A549 (cell line): ENCODE data around the gene WNT7A. TPM values are rescaled to one million over a fixed set of nuclear protein-coding genes. Genes with fewer than 3 reads are reported as not detected.

Experiments
- ATAC-seq, 2 experiments: fragments of 200-7000 bp in 1 of 2; fragments of >200 bp in 1 of 2; cut with Nextera tagmentation in 1 of 2; cut with Tn5 transposase in 1 of 2; 3 replicates each; pipeline versions ENCODE4 v1.8.0 to v1.9.1; 2018 to 2020; ENCODE audit warnings: mild to moderate bottlenecking in 1 of 2, moderate library complexity in 1 of 2
- CTCF ChIA-PET: fragments of 300-600 bp; sonication (Branson Sonifier 250); formaldehyde crosslinking; extraction: SDS; loops from one replicate; lab custom pipeline; 2021; ENCODE audit warnings: antibody characterized with exemption, inconsistent platforms; lab: Yijun Ruan, JAX
- POLR2A ChIA-PET: fragments of 350-600 bp; formaldehyde crosslinking; extraction: SDS; loops from one replicate; lab custom pipeline; 2021; ENCODE audit warnings: antibody characterized with exemption, inconsistent platforms; lab: Yijun Ruan, JAX
- DNase-seq, 2 experiments: peaks; one replicate each; pipeline versions ENCODE4 v3.0.0 to v3.0.0-alpha.2; 2011 to 2016; ENCODE audit warnings: low read depth in 1 of 2, low spot score in 1 of 2
- FAIRE-seq: peaks from 2 replicates; lab custom pipeline; 2011; peaks lifted over from hg19 to GRCh38; lab: Jason Lieb, UNC
- H3K27ac ChIP-seq, 2 experiments: fragments of >200 bp; sonication (Bioruptor Twin); formaldehyde crosslinking; 3 replicates each; pipeline ENCODE4 v1.5.1; 2016 to 2017
- H3K4me1 ChIP-seq: fragments of >200 bp; sonication (Bioruptor Twin); formaldehyde crosslinking; 3 replicates; pipeline ENCODE4 v1.6.1; 2016
- H3K4me2 ChIP-seq: fragments of >200 bp; sonication (Bioruptor Twin); formaldehyde crosslinking; 3 replicates; pipeline ENCODE4 v1.6.1; 2016
- H3K4me3 ChIP-seq: fragments of >200 bp; sonication (Bioruptor Twin); formaldehyde crosslinking; 3 replicates; pipeline ENCODE4 v1.5.1; 2016
- H3K9me3 ChIP-seq: fragments of >200 bp; sonication (Bioruptor Twin); formaldehyde crosslinking; 3 replicates; pipeline ENCODE4 v1.6.1; 2016
- BCL3 ChIP-seq: fragments of >200 bp; sonication (Bioruptor Twin); formaldehyde crosslinking; IDR thresholded peaks from 3 replicates; pipeline ENCODE4 v1.6.1; 2016
- BHLHE40 ChIP-seq: IDR thresholded peaks from 2 replicates; pipeline ENCODE4 v1.6.1; 2012; ENCODE audit warnings: low read depth, low read length, inconsistent platforms
- CBX8 ChIP-seq: fragments of 200-600 bp; sonication (generic); IDR thresholded peaks from 2 replicates; pipeline ENCODE4 v1.6.1; 2016
- CHD4 ChIP-seq: fragments of 200-600 bp; sonication (generic); IDR thresholded peaks from 2 replicates; pipeline ENCODE4 v1.6.1; 2016; ENCODE audit warnings: antibody characterized with exemption, mild to moderate bottlenecking, borderline replicate concordance
- EHMT2 ChIP-seq: fragments of 200-600 bp; sonication (generic); IDR thresholded peaks from 2 replicates; pipeline ENCODE4 v1.6.1; 2016; ENCODE audit warnings: antibody characterized with exemption, low read depth, mild to moderate bottlenecking, moderate library complexity
- ESRRA ChIP-seq: fragments of 150-350 bp; IDR thresholded peaks from 2 replicates; pipeline ENCODE4 v1.6.1; 2014; ENCODE audit warnings: mild to moderate bottlenecking, low read length, borderline replicate concordance
- FOSL2 ChIP-seq, 2 experiments: fragments of 450-650 bp in 1 of 2; fragments of >200 bp in 1 of 2; sonication (Bioruptor Twin) in 1 of 2; formaldehyde crosslinking; IDR thresholded peaks; 2 replicates each; pipeline versions ENCODE4 v1.5.0 to v1.6.1; 2016 to 2020; ENCODE audit warnings: mild to moderate bottlenecking in 1 of 2, moderate library complexity in 1 of 2
- FOXS1 ChIP-seq: fragments of 250-450 bp; sonication (Bioruptor Pico); IDR thresholded peaks from 2 replicates; pipeline ENCODE4 v1.5.0; 2020; ENCODE audit warnings: mild to moderate bottlenecking, moderate library complexity
- GATA3 ChIP-seq: IDR thresholded peaks from 2 replicates; pipeline ENCODE4 v1.6.1; 2012; ENCODE audit warnings: borderline replicate concordance
- HDAC2 ChIP-seq: fragments of 200-600 bp; sonication (generic); IDR thresholded peaks from 2 replicates; pipeline ENCODE4 v1.6.1; 2016
- HOXB13 ChIP-seq: fragments of 250-450 bp; sonication (Bioruptor Pico); IDR thresholded peaks from 2 replicates; pipeline ENCODE4 v1.5.0; 2020; ENCODE audit warnings: low read depth, mild to moderate bottlenecking, moderate library complexity
- JUN ChIP-seq, 2 experiments: fragments of >200 bp; sonication (Bioruptor Twin); formaldehyde crosslinking; IDR thresholded peaks; 2 replicates in 1 of 2; 3 replicates in 1 of 2; pipeline ENCODE4 v1.6.1; 2016 to 2017
- JUNB ChIP-seq: fragments of >200 bp; sonication (Bioruptor Twin); formaldehyde crosslinking; IDR thresholded peaks from 2 replicates; pipeline ENCODE4 v1.6.1; 2016
- KDM1A ChIP-seq: fragments of 200-600 bp; sonication (generic); IDR thresholded peaks from 2 replicates; pipeline ENCODE4 v1.6.1; 2016; ENCODE audit warnings: low read depth, mild to moderate bottlenecking
- KDM5A ChIP-seq: fragments of 200-600 bp; sonication (generic); IDR thresholded peaks from 2 replicates; pipeline ENCODE4 v1.6.1; 2016; ENCODE audit warnings: antibody characterized with exemption, mild to moderate bottlenecking
- MAFK ChIP-seq: fragments of 450-650 bp; IDR thresholded peaks from 2 replicates; pipeline ENCODE4 v1.6.1; 2014; ENCODE audit not compliant: partially characterized antibody
- MAX ChIP-seq: IDR thresholded peaks from 2 replicates; pipeline ENCODE4 v1.6.1; 2012
- MYC ChIP-seq: IDR thresholded peaks from 2 replicates; pipeline ENCODE4 v1.6.1; 2012; ENCODE audit warnings: mild to moderate bottlenecking, inconsistent platforms, low read length, improper control_type of control experiment, borderline replicate concordance
- NPAS2 ChIP-seq: fragments of 250-450 bp; sonication (Bioruptor Pico); IDR thresholded peaks from 2 replicates; pipeline ENCODE4 v1.8.0; 2022; ENCODE audit warnings: mild to moderate bottlenecking, moderate library complexity, borderline replicate concordance
- NR3C1 ChIP-seq: fragments of >200 bp; sonication (Bioruptor Twin); formaldehyde crosslinking; IDR thresholded peaks from 3 replicates; pipeline ENCODE4 v1.6.1; 2017
- POLR2A ChIP-seq: IDR thresholded peaks from 2 replicates; pipeline ENCODE4 v1.6.1; 2012; ENCODE audit warnings: mild to moderate bottlenecking, low read length
- RARB ChIP-seq: fragments of 250-450 bp; sonication (Bioruptor Pico); IDR thresholded peaks from 2 replicates; pipeline ENCODE4 v1.8.0; 2021; ENCODE audit warnings: mild to moderate bottlenecking, moderate library complexity
- RCOR1 ChIP-seq: fragments of 150-350 bp; IDR thresholded peaks from 2 replicates; pipeline ENCODE4 v1.6.1; 2014; ENCODE audit warnings: antibody characterized with exemption, low read length, low read depth
- RNF2 ChIP-seq: fragments of 200-600 bp; sonication (generic); IDR thresholded peaks from 2 replicates; pipeline ENCODE4 v1.6.1; 2016; ENCODE audit warnings: low read depth, mild to moderate bottlenecking, antibody characterized with exemption, moderate library complexity, borderline replicate concordance
- TFCP2L1 ChIP-seq: fragments of 250-450 bp; sonication (Bioruptor Pico); IDR thresholded peaks from 2 replicates; pipeline ENCODE4 v1.5.0; 2021; ENCODE audit warnings: mild to moderate bottlenecking
- TP53 ChIP-seq: fragments of 250-450 bp; sonication (Bioruptor Pico); IDR thresholded peaks from 2 replicates; pipeline ENCODE4 v1.5.0; 2021; ENCODE audit warnings: mild to moderate bottlenecking, moderate library complexity
- ZFP36 ChIP-seq: fragments of 450-650 bp; IDR thresholded peaks from 2 replicates; pipeline ENCODE4 v1.6.1; 2014; ENCODE audit warnings: borderline replicate concordance; ENCODE audit not compliant: partially characterized antibody
- ZSCAN20 ChIP-seq: fragments of 250-450 bp; sonication (Bioruptor Pico); IDR thresholded peaks from 2 replicates; pipeline ENCODE4 v1.8.0; 2022; ENCODE audit warnings: mild to moderate bottlenecking, moderate library complexity
- WGBS: methylation state at CpG from one replicate; pipeline ENCODE4 v1.1.6; 2017; ENCODE audit errors: missing lambda C conversion rate; 5-methylcytosine and 5-hydroxymethylcytosine counted together
- polyA plus RNA-seq, 4 experiments: library from polyadenylated mRNA; depleted of rRNA in 3 of 4; stranded (reverse); fragments of >200 nt; fragmentation: RNase III in 1 of 4; extraction: RNeasy Plus Mini Kit Qiagen cat#74134 plus additional on column Dnase treatment in 1 of 4; gene quantifications; 2 replicates in 3 of 4; 3 replicates in 1 of 4; pipeline ENCODE4 v1.2.3, GENCODE V29; 2011 to 2017
- TF ChIP-seq, protein P1 (sequence below): fragments of >200 bp; sonication (Bioruptor Twin); formaldehyde crosslinking; IDR thresholded peaks from 3 replicates; pipeline ENCODE4 v1.5.1; 2016

The WNT7A gene
- polyA plus RNA-seq, 2 of the 4 experiments (the other 2 are of a cell fraction), result 0.03 TPM

DNA sequence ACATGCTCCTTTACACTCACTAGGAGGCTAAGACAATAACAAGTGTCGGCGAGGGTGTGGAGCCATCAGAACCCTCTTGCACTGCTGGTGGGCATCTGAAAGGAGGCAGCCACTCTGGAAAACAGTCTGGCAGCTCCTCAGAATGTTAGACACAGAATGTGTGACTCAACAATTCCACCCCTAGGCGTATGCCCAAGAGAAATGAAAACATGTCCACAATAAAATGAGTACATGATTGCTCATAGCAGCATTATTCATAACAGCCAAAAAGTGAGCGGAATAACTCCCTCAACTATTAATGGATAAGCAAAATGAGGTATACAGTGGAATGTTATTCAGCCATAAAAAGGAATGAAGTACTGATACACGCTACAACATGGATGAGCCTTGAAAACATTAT is 57.8 kb downstream of the WNT7A start:
- CTCF ChIA-PET, result no interaction called here
- TF ChIP-seq KDM5A (no peak), CHD4 (no peak), EHMT2 (no peak), RCOR1 (no peak), ESRRA (no peak), TFCP2L1 (CRISPR knock-in tag) (no peak), CBX8 (no peak), JUN (IDR thresholded peaks at IDR 0.05) (no peak), MAFK (no peak), NR3C1 (no peak), MYC (no peak), KDM1A (no peak), JUNB (no peak)
- TF ChIP-seq, all 56 proteins: peak for 0
- no peak overlapping the region for H3K27ac ChIP-seq
- WGBS, result 35% methylated on average over 5 of the region's 5 CpGs
- FAIRE-seq (no peak), DNase-seq (no peak), ATAC-seq (no peak)
- no peak overlapping the region for H3K4me3 ChIP-seq
- POLR2A ChIA-PET, result no interaction called here
- H3K9me3 ChIP-seq, result peaks cover 7% of the 10 kb centered on the region; the same call in 2 of the 3 replicates
- H3K4me1 ChIP-seq, result no peaks in the 10 kb centered on the region
- no peak overlapping the region for H3K4me2 ChIP-seq

DNA sequence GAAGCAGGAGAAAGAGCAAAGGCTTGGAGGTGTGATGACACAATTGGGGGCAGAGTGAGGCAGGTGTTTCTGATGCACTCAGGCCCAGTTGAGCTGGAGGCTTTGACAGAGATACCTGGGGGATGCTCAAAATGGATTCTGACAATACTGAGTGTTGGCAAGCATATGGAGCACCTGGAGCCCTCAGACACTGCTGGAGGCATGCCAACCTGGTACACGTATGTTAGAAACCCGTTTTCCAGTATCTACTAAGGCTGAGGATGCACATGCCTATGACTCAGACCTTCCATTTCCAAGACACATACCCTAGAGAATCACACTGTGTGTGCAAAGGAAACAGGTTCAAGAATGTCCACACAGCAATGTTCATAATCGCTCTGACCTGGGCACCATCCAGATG is 58.7 kb downstream of the WNT7A start:
- ChIA-PET POLR2A (no interaction called here), CTCF (no interaction called here)
- TF ChIP-seq RARB (CRISPR knock-in tag) (no peak), KDM1A (no peak), ZSCAN20 (no peak), BCL3 (no peak), KDM5A (no peak), HDAC2 (no peak), GATA3 (no peak), RNF2 (no peak), FOXS1 (CRISPR knock-in tag) (no peak), MAX (no peak), NPAS2 (CRISPR knock-in tag) (no peak), CBX8 (no peak), NR3C1 (no peak), EHMT2 (no peak), HOXB13 (CRISPR knock-in tag) (no peak), JUN (IDR thresholded peaks at IDR 0.05) (no peak)
- Histone ChIP-seq H3K27ac (no peak overlapping the region), H3K4me3 (no peak overlapping the region), H3K9me3 (peaks cover 15% of the 10 kb centered on the region), H3K4me2 (no peak overlapping the region), H3K4me1 (no peaks in the 10 kb centered on the region)
- ATAC-seq, result no peak
- no peak for FAIRE-seq
- 21% methylated on average over 3 of the region's 3 CpGs for WGBS
- no peak for DNase-seq

- no peak for FAIRE-seq
- CTCF ChIA-PET, result no interaction called here
- no peaks in the 10 kb centered on the region for H3K4me1 ChIP-seq
- POLR2A ChIA-PET, result no interaction called here
- H3K27ac ChIP-seq, result no peak overlapping the region
- 61% methylated on average over 26 of the region's 30 CpGs for WGBS
- ATAC-seq, result no peak
- H3K9me3 ChIP-seq, result peaks cover 37% of the 10 kb centered on the region
- H3K4me2 ChIP-seq, result no peak overlapping the region
- TF ChIP-seq POLR2A (no peak), TP53 (CRISPR knock-in tag) (no peak), BHLHE40 (no peak), NPAS2 (CRISPR knock-in tag) (no peak), FOXS1 (CRISPR knock-in tag) (no peak), ESRRA (no peak), JUN (IDR thresholded peaks at IDR 0.05) (no peak), MAX (no peak), ZFP36 (no peak), FOSL2 (IDR thresholded peaks at IDR 0.05) (no peak), FOSL2 (CRISPR knock-in tag; IDR thresholded peaks at IDR 0.05) (no peak)
- TF ChIP-seq, protein P1, sequence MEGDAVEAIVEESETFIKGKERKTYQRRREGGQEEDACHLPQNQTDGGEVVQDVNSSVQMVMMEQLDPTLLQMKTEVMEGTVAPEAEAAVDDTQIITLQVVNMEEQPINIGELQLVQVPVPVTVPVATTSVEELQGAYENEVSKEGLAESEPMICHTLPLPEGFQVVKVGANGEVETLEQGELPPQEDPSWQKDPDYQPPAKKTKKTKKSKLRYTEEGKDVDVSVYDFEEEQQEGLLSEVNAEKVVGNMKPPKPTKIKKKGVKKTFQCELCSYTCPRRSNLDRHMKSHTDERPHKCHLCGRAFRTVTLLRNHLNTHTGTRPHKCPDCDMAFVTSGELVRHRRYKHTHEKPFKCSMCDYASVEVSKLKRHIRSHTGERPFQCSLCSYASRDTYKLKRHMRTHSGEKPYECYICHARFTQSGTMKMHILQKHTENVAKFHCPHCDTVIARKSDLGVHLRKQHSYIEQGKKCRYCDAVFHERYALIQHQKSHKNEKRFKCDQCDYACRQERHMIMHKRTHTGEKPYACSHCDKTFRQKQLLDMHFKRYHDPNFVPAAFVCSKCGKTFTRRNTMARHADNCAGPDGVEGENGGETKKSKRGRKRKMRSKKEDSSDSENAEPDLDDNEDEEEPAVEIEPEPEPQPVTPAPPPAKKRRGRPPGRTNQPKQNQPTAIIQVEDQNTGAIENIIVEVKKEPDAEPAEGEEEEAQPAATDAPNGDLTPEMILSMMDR, result no peak
- H3K4me3 ChIP-seq, result no peak overlapping the region
- DNase-seq, result no peak
These were observed 61.0 kb downstream of the WNT7A start for GRCh38 chr3:13818919-13819318.
